ENCODE measurements around the gene GON7.

Gene GON7

GRCh38 chr14:93156693-93157369 lies 50.0 kb downstream of the GON7 start:
- no peak for DNase-seq

- DNase-seq, result no peak
Observed at GRCh38 chr14:93155667-93156066, 51.2 kb downstream of the GON7 start.

GRCh38 chr14:93153121-93153520 lies 53.7 kb downstream of the GON7 start:
- no peak for DNase-seq
